NB4 (cell line): ENCODE measurements around the gene GMDS.

Experiments used
- MYC ChIP-seq: IDR thresholded peaks from 2 replicates; pipeline ENCODE4 v1.6.1; 2011; ENCODE audit warnings: low read depth, low read length
- POLR2A ChIP-seq: IDR thresholded peaks from 2 replicates; pipeline ENCODE4 v1.6.1; 2011; ENCODE audit warnings: mild to moderate bottlenecking; ENCODE audit not compliant: insufficient read length; ENCODE audit errors: extremely low read depth
- TF ChIP-seq, protein P1 (sequence below): IDR thresholded peaks from one replicate; pipeline ENCODE4 v1.5.1; 2012; ENCODE audit warnings: low read depth, low read length
- TF ChIP-seq, protein P2 (sequence below): IDR thresholded peaks from 2 replicates; pipeline ENCODE4 v1.6.1; 2011; ENCODE audit warnings: low read depth, low read length

DNA sequence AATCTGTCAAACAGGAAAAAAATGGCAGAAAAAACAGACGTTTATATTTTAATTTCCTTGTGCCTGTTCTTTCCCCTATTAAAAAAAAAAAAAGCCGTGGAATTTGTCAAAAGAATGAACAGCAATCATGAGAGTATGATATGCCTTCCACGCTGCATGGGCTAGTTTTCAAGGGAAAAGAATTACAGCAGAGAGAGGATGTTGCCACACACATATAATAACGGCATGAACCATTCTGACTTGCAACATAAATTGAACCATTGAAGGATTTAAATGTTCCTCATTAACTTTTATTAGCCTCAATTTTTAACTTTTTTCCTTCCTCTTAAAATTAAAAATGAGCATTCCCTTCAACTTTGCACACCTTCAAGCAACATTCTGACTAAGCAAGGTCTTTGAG lies 333.9 kb downstream of the GMDS start:
- TF ChIP-seq, protein P1, sequence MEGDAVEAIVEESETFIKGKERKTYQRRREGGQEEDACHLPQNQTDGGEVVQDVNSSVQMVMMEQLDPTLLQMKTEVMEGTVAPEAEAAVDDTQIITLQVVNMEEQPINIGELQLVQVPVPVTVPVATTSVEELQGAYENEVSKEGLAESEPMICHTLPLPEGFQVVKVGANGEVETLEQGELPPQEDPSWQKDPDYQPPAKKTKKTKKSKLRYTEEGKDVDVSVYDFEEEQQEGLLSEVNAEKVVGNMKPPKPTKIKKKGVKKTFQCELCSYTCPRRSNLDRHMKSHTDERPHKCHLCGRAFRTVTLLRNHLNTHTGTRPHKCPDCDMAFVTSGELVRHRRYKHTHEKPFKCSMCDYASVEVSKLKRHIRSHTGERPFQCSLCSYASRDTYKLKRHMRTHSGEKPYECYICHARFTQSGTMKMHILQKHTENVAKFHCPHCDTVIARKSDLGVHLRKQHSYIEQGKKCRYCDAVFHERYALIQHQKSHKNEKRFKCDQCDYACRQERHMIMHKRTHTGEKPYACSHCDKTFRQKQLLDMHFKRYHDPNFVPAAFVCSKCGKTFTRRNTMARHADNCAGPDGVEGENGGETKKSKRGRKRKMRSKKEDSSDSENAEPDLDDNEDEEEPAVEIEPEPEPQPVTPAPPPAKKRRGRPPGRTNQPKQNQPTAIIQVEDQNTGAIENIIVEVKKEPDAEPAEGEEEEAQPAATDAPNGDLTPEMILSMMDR = no peak
- TF ChIP-seq POLR2A (no peak), MYC (no peak)
- TF ChIP-seq, protein P2, sequence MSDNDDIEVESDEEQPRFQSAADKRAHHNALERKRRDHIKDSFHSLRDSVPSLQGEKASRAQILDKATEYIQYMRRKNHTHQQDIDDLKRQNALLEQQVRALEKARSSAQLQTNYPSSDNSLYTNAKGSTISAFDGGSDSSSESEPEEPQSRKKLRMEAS = peak; percentile 51; the same call in 1 of the 2 replicates
